IMR-90 (cell line): ENCODE results near the gene SEPTIN10.

Experiments
- BHLHE40 ChIP-seq: fragments of 150-350 bp; IDR thresholded peaks from 2 replicates; pipeline ENCODE4 v1.6.1; 2016; ENCODE audit warnings: mild to moderate bottlenecking, low read depth, low read length
- CEBPB ChIP-seq: IDR thresholded peaks from 2 replicates; pipeline ENCODE4 v1.6.1; 2012; ENCODE audit warnings: low read depth, low read length, improper control_type of control experiment
- CHD1 ChIP-seq: IDR thresholded peaks from 2 replicates; pipeline ENCODE4 v1.6.1; 2012; ENCODE audit warnings: low read depth, low read length, improper control_type of control experiment
- CTCF ChIP-seq: conservative IDR thresholded peaks from 2 replicates; pipeline ENCODE4 v1.5.1; 2012; ENCODE audit warnings: mild to moderate bottlenecking, low read depth, low read length, improper control_type of control experiment
- MAFK ChIP-seq: IDR thresholded peaks from 2 replicates; pipeline ENCODE4 v1.6.1; 2012; ENCODE audit warnings: low read depth, low read length, improper control_type of control experiment
- MAZ ChIP-seq: IDR thresholded peaks from 2 replicates; pipeline ENCODE4 v1.6.1; 2012; ENCODE audit warnings: low read depth, mild to moderate bottlenecking, low read length, improper control_type of control experiment, moderate library complexity, borderline replicate concordance
- MXI1 ChIP-seq: IDR thresholded peaks from 2 replicates; pipeline ENCODE4 v1.6.1; 2012; ENCODE audit warnings: low read depth, mild to moderate bottlenecking, low read length, moderate library complexity, borderline replicate concordance
- NFE2L2 ChIP-seq: fragments of 150-350 bp; IDR thresholded peaks from 2 replicates; pipeline ENCODE4 v1.6.1; 2016; ENCODE audit warnings: low read depth, mild to moderate bottlenecking, low read length
- POLR2A ChIP-seq: IDR thresholded peaks from 2 replicates; pipeline ENCODE4 v1.6.1; 2012; ENCODE audit warnings: mild to moderate bottlenecking, low read depth, low read length
- RAD21 ChIP-seq: IDR thresholded peaks from 2 replicates; pipeline ENCODE4 v1.6.1; 2012; ENCODE audit warnings: low read length, improper control_type of control experiment
- RFX5 ChIP-seq: IDR thresholded peaks from 2 replicates; pipeline ENCODE4 v1.8.0; 2012; ENCODE audit warnings: low read depth, mild to moderate bottlenecking, low read length, moderate library complexity
- SMC3 ChIP-seq: fragments of 150-350 bp; IDR thresholded peaks from 2 replicates; pipeline ENCODE4 v1.6.1; 2016; ENCODE audit warnings: low read depth, mild to moderate bottlenecking, antibody characterized with exemption, low read length, moderate library complexity
- USF2 ChIP-seq: fragments of 150-350 bp; IDR thresholded peaks from 2 replicates; pipeline ENCODE4 v1.6.1; 2017; ENCODE audit warnings: mild to moderate bottlenecking, antibody characterized with exemption, low read length, low read depth

GRCh38 chr2:109533823-109534222 is 79.9 kb downstream of the SEPTIN10 start:
- TF ChIP-seq CTCF = no peak
- no peak for TF ChIP-seq POLR2A
- TF ChIP-seq RAD21 = no peak
- no peak for TF ChIP-seq MAFK
- no peak for TF ChIP-seq NFE2L2
- TF ChIP-seq SMC3 = no peak
- TF ChIP-seq CEBPB = no peak
- TF ChIP-seq MXI1 = no peak
- no peak for TF ChIP-seq RFX5
- no peak for TF ChIP-seq CHD1
- TF ChIP-seq USF2 = no peak
- TF ChIP-seq MAZ = no peak
- no peak for TF ChIP-seq BHLHE40
